Fibroblast of mammary gland (primary cell): ENCODE results near the gene UNC79.

Source experiments
- DNase-seq: peaks from one replicate; pipeline ENCODE4 v3.0.0-alpha.2; 2010; ENCODE audit warnings: low read depth
- H3K4me3 ChIP-seq: 2 replicates; pipeline ENCODE4 v1.5.1; 2011; ENCODE audit warnings: low read depth, mild to moderate bottlenecking, low read length, moderate library complexity; ENCODE audit not compliant: control insufficient read depth
- CTCF ChIP-seq: conservative IDR thresholded peaks from 2 replicates; pipeline ENCODE4 v1.5.1; 2011; ENCODE audit warnings: low read depth, low read length, inconsistent platforms; ENCODE audit not compliant: control insufficient read depth, insufficient read depth

The UNC79 gene

DNA sequence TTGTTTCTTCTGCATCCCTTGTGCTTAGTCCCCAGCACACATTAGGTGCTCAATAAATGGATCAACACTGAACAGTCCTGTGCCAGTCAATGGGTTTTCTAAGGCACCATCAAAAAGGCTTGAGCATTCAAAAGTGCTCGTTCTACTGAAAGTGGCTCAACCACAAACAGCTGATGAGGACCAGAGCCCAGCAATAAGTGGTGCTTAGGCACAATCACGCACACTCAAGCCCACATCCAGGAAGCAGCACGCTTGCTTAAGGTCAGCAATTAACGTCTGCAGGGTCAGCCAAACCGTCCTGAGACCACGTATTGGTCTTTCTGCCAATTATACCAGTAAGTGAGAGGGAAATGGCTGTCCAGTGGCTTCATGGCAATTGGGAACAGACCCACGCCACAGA lies 301.0 kb downstream of the UNC79 start:
- H3K4me3 ChIP-seq: no peak overlapping the region
- no peak for TF ChIP-seq CTCF
- no peak for DNase-seq

- TF ChIP-seq CTCF: no peak
- DNase-seq: no peak
- no peak overlapping the region for H3K4me3 ChIP-seq
Measured at GRCh38 chr14:93732524-93732923, 301.8 kb downstream of the UNC79 start.

DNA sequence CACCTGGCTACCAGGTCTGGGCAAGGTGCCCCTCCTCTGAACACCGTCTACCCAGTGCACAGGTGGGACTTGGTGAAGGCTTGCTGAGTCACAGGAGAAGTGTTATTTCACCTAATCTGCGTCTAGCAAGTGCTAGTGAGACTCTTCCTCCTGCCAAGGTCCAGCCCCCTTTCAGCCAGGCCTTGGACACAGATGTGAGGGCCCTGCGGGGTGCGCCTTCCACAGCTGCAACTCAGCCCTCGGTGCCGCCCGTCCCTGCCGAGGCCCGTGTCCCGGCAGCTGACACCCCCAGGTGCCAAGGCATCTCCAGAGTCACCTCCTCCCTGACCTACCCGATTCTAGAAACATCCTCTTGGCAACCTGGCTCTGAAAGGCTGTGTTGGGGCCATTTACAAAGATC lies 302.5 kb downstream of the UNC79 start:
- no peak for DNase-seq
- no peak overlapping the region for H3K4me3 ChIP-seq
- no peak for TF ChIP-seq CTCF

DNA sequence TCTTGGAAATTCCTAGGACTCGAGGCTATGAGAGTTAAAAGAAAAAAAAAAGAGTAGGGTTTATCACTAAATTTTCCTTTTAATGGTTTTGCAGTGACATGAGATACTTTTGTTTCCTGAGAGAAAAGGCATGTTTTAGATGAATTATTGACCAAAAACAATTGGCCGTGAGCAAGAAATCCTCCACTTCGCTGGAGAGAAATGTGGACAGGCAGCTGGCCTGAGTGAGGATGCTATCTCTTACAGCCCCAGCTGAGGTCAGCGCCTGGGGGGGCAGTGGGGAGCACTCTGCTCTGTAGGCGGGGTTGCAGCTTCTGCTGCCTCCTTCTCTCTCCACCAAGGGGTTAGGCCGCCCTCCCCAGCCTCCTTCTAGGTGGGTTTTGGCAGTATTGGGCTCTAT lies 302.9 kb downstream of the UNC79 start:
- no peak overlapping the region for H3K4me3 ChIP-seq
- TF ChIP-seq CTCF: no peak
- DNase-seq: no peak

- no peak for DNase-seq
- no peak for TF ChIP-seq CTCF
- no peak overlapping the region for H3K4me3 ChIP-seq
Measured at GRCh38 chr14:93734086-93734822, 303.5 kb downstream of the UNC79 start.

GRCh38 chr14:93735206-93735605 lies 304.5 kb downstream of the UNC79 start:
- no peak for DNase-seq
- no peak for TF ChIP-seq CTCF
- H3K4me3 ChIP-seq: no peak overlapping the region
